ENCODE results near the gene BMPR1A.

DNA sequence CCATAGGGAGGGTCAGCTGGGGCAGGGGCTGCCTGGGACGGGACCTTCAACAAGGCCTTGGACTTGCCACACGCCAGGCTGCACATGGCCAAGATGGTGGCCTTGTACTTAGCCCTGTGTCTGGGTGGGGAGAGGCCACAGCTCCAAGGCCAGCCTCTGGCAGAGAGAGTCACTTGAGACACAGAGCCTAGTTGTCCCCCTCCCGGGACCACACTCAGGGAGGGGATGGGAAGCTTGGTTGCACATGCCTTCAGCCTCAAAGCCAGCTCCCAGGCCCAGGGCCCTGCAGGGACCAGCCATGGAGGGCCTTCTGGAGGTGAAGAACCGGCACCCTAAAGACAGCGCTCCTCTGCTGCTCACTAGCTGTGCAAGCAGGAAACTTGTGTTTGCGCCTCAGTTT, 184.3 kb downstream of the BMPR1A start:
- TF ChIP-seq, protein P1, sequence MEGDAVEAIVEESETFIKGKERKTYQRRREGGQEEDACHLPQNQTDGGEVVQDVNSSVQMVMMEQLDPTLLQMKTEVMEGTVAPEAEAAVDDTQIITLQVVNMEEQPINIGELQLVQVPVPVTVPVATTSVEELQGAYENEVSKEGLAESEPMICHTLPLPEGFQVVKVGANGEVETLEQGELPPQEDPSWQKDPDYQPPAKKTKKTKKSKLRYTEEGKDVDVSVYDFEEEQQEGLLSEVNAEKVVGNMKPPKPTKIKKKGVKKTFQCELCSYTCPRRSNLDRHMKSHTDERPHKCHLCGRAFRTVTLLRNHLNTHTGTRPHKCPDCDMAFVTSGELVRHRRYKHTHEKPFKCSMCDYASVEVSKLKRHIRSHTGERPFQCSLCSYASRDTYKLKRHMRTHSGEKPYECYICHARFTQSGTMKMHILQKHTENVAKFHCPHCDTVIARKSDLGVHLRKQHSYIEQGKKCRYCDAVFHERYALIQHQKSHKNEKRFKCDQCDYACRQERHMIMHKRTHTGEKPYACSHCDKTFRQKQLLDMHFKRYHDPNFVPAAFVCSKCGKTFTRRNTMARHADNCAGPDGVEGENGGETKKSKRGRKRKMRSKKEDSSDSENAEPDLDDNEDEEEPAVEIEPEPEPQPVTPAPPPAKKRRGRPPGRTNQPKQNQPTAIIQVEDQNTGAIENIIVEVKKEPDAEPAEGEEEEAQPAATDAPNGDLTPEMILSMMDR (IDR thresholded peaks at IDR 0.05; ENCODE audit: low read depth, low read length, poor library complexity, severe bottlenecking): no peak
- no peak for TF ChIP-seq EZH2phosphoT487 (IDR thresholded peaks at IDR 0.05; ENCODE audit: borderline replicate concordance, low read length)

Data from DOHH2 (cell line).